Common myeloid progenitor, CD34-positive (primary cell): ENCODE data around the gene UNC79.
A peak's percentile ranks its signal among the peaks of the same experiment; 100 is the strongest.

Experiments used
- CTCF ChIA-PET: fragments of 350-600 bp; sonication (Branson Sonifier 250); formaldehyde crosslinking; loops from one replicate; lab custom pipeline; 2021; ENCODE audit warnings: antibody characterized with exemption; lab: Charles Lee
- POLR2A ChIA-PET: fragments of 350-600 bp; sonication (Branson Sonifier 250); formaldehyde crosslinking; loops from one replicate; lab custom pipeline; 2021; ENCODE audit warnings: antibody characterized with exemption; lab: Charles Lee
- DNase-seq, 3 donors: peaks; one replicate each; pipeline versions ENCODE4 v3.0.0 to v3.0.0-alpha.2; 2013
- H3K27ac ChIP-seq, 2 experiments: 1 replicate in 1 of 2; 2 replicates in 1 of 2; pipeline ENCODE4 v1.7.0; 2013; ENCODE audit warnings: inconsistent platforms in 2 of 2, low read length in 2 of 2, mild to moderate bottlenecking in 2 of 2, low read depth in 1 of 2, moderate library complexity in 1 of 2; ENCODE audit not compliant: severe bottlenecking in 2 of 2, insufficient read depth in 1 of 2, poor library complexity in 1 of 2
- H3K27me3 ChIP-seq, 5 experiments: replicated peaks in 2 of 5; 1 replicate in 3 of 5; 2 replicates in 2 of 5; pipeline versions ENCODE4 v1.6.1 to v1.7.0; 2013; ENCODE audit warnings: low read length in 4 of 5, mild to moderate bottlenecking in 2 of 5, moderate library complexity in 2 of 5, inconsistent platforms in 1 of 5; ENCODE audit not compliant: insufficient read depth in 5 of 5, control insufficient read depth in 4 of 5
- H3K36me3 ChIP-seq, 4 experiments: 1 replicate in 2 of 4; 2 replicates in 2 of 4; pipeline versions ENCODE4 v1.6.1 to v1.7.0; 2013; ENCODE audit warnings: low read length in 3 of 4, control low read depth in 1 of 4, mild to moderate bottlenecking in 1 of 4; ENCODE audit not compliant: control insufficient read depth in 4 of 4, insufficient read depth in 4 of 4
- H3K4me1 ChIP-seq, 4 experiments: 1 replicate in 3 of 4; 2 replicates in 1 of 4; pipeline versions ENCODE4 v1.6.1 to v1.7.1; 2013; ENCODE audit warnings: low read length in 3 of 4, mild to moderate bottlenecking in 3 of 4, control low read depth in 1 of 4, inconsistent platforms in 1 of 4, moderate library complexity in 1 of 4; ENCODE audit not compliant: control insufficient read depth in 4 of 4, insufficient read depth in 4 of 4; ENCODE audit errors: control extremely low read depth in 1 of 4
- H3K4me3 ChIP-seq, 7 experiments: 1 replicate in 4 of 7; 2 replicates in 3 of 7; pipeline versions ENCODE4 v1.5.1 to v1.7.0; 2013; ENCODE audit warnings: mild to moderate bottlenecking in 7 of 7, low read length in 6 of 7, moderate library complexity in 6 of 7, inconsistent platforms in 2 of 7, low read depth in 2 of 7, control low read depth in 1 of 7; ENCODE audit not compliant: insufficient read depth in 4 of 7, control insufficient read depth in 1 of 7; ENCODE audit errors: extremely low read depth in 1 of 7
- H3K9me3 ChIP-seq, 5 experiments: 1 replicate in 4 of 5; 2 replicates in 1 of 5; pipeline versions ENCODE4 v1.6.1 to v1.7.1; 2013; ENCODE audit warnings: low read length in 4 of 5, mild to moderate bottlenecking in 2 of 5, inconsistent platforms in 1 of 5, low read depth in 1 of 5, moderate library complexity in 1 of 5; ENCODE audit not compliant: control insufficient read depth in 4 of 5, insufficient read depth in 2 of 5; ENCODE audit errors: control extremely low read depth in 1 of 5
- WGBS: methylation state at CpG from one replicate; pipeline ENCODE4 v1.1.5; 2013; ENCODE audit not compliant: insufficient coverage; 5-methylcytosine and 5-hydroxymethylcytosine counted together

Gene UNC79

GRCh38 chr14:93645200-93645599 is 214.5 kb downstream of the UNC79 start:
- POLR2A ChIA-PET, result no interaction called here
- WGBS, result 68% methylated on average over 3 of the region's 3 CpGs

GRCh38 chr14:93648440-93649168 is 217.9 kb downstream of the UNC79 start:
- Histone ChIP-seq H3K27ac (no peak overlapping the region), H3K4me1 (no peaks in the 10 kb centered on the region), H3K27me3 (peaks cover 2 to 28% (median 5%) of the 10 kb centered on the region in 5 experiments), H3K9me3 (no peaks in the 10 kb centered on the region), H3K4me3 (no peak overlapping the region), H3K36me3 (no peaks in the 10 kb centered on the region)
- ChIA-PET CTCF (interaction anchor here (0.9 kb wide), 1 partner anchor 11 kb away, joined by 3 read pairs; no protein-coding TSS in a partner anchor), POLR2A (interaction anchor here (0.5 kb wide), 1 partner anchor 290 kb away, joined by 3 read pairs; no protein-coding TSS in a partner anchor)
- 100% methylated on average over 2 of the region's 5 CpGs for WGBS
- DNase-seq, result peak; percentile 10 to 59 (median 49)

More at GRCh38 chr14:93645200-93645599, 214.5 kb downstream of the UNC79 start:
- no peaks in the 10 kb centered on the region for H3K4me1 ChIP-seq
- H3K4me3 ChIP-seq, result no peak overlapping the region
- H3K36me3 ChIP-seq, result no peaks in the 10 kb centered on the region
- no peak overlapping the region for H3K27ac ChIP-seq
- DNase-seq, result no peak
- CTCF ChIA-PET, result interaction anchor here (1.4 to 1.7 kb wide), 2 partner anchors 10 to 144 kb away, joined by 3 to 5 read pairs; partner anchors contain the start of gene PRIMA1
- H3K27me3 ChIP-seq, result peaks cover 2 to 23% (median 10%) of the 10 kb centered on the region in 5 experiments
- H3K9me3 ChIP-seq, result no peaks in the 10 kb centered on the region

GRCh38 chr14:93654599-93654998 is 223.9 kb downstream of the UNC79 start:
- CTCF ChIA-PET, result interaction anchor here (0.6 to 5.1 kb wide), 12 partner anchors 9 to 282 kb away, joined by 3 to 55 read pairs (median 4); no protein-coding TSS in a partner anchor
- peaks cover 1 to 24% (median 6%) of the 10 kb centered on the region in 5 experiments for H3K27me3 ChIP-seq
- H3K36me3 ChIP-seq, result no peaks in the 10 kb centered on the region
- H3K27ac ChIP-seq, result no peak overlapping the region
- H3K4me3 ChIP-seq, result no peak overlapping the region
- no peak for DNase-seq
- H3K9me3 ChIP-seq, result no peaks in the 10 kb centered on the region
- WGBS, result 81% methylated on average over 4 of the region's 5 CpGs
- POLR2A ChIA-PET, result no interaction called here
- H3K4me1 ChIP-seq, result no peaks in the 10 kb centered on the region

GRCh38 chr14:93655078-93655750 is 224.5 kb downstream of the UNC79 start:
- ChIA-PET POLR2A (no interaction called here), CTCF (interaction anchor here (0.6 to 5.1 kb wide), 14 partner anchors 10 to 281 kb away, joined by 3 to 55 read pairs (median 4); no protein-coding TSS in a partner anchor)
- Histone ChIP-seq H3K4me1 (no peaks in the 10 kb centered on the region), H3K27me3 (peaks cover 0 to 28% (median 4%) of the 10 kb centered on the region in 5 experiments), H3K9me3 (no peaks in the 10 kb centered on the region), H3K4me3 (no peak overlapping the region), H3K36me3 (no peaks in the 10 kb centered on the region), H3K27ac (no peak overlapping the region)
- WGBS, result 32% methylated on average over 6 of the region's 10 CpGs
- DNase-seq, result peak; percentile 44 to 71 (median 59)

- Histone ChIP-seq H3K9me3 (no peaks in the 10 kb centered on the region), H3K4me3 (no peak overlapping the region), H3K27me3 (peaks cover 0 to 17% (median 4%) of the 10 kb centered on the region in 5 experiments), H3K4me1 (no peaks in the 10 kb centered on the region), H3K27ac (no peak overlapping the region), H3K36me3 (no peaks in the 10 kb centered on the region)
- ChIA-PET POLR2A (no interaction called here), CTCF (interaction anchor here (5.1 kb wide), 1 partner anchor 235 kb away, joined by 55 read pairs; no protein-coding TSS in a partner anchor)
- 86% methylated on average over 6 of the region's 6 CpGs for WGBS
- no peak for DNase-seq
Measured at GRCh38 chr14:93657875-93658274, 227.1 kb downstream of the UNC79 start.

GRCh38 chr14:93663317-93663716 is 232.6 kb downstream of the UNC79 start:
- ChIA-PET CTCF (interaction anchor here (0.8 kb wide), 1 partner anchor 9 kb away, joined by 3 read pairs; no protein-coding TSS in a partner anchor), POLR2A (no interaction called here)
- peaks cover 0 to 5% (median 0%) of the 10 kb centered on the region in 5 experiments for H3K27me3 ChIP-seq
- H3K27ac ChIP-seq, result no peak overlapping the region
- no peak overlapping the region for H3K4me3 ChIP-seq
- no peaks in the 10 kb centered on the region for H3K4me1 ChIP-seq
- DNase-seq, result no peak
- H3K36me3 ChIP-seq, result no peaks in the 10 kb centered on the region
- peaks cover 0 to 22% (median 5%) of the 10 kb centered on the region in 5 experiments for H3K9me3 ChIP-seq
